HCT116 (cell line): ENCODE measurements around the gene EGFL7. TPM values are rescaled to one million over a fixed set of nuclear protein-coding genes. Genes with fewer than 3 reads are reported as not detected.

Source experiments
- ATAC-seq: fragments of 200-7000 bp; cut with Tn5 transposase; 2 replicates; pipeline ENCODE4 v1.9.1; 2020; ENCODE audit warnings: mild to moderate bottlenecking, moderate library complexity
- BruUV-seq: library from RNA; stranded (reverse); fragments of 400-500 nt; replicated peaks from 2 replicates; lab custom pipeline; 2021; lab: Mats Ljungman, UMichigan
- CTCF ChIA-PET: fragments of 300-600 bp; sonication (Branson Sonifier 250); formaldehyde crosslinking; loops from one replicate; lab custom pipeline; 2021; ENCODE audit warnings: antibody characterized with exemption; lab: Charles Lee
- POLR2A ChIA-PET: fragments of 300-600, 350-600 bp; sonication (Branson Sonifier 250); formaldehyde crosslinking; loops from one replicate; lab custom pipeline; 2021; ENCODE audit warnings: antibody characterized with exemption; lab: Charles Lee
- RAD21 ChIA-PET, 2 experiments: fragments of 300-600 bp; sonication (Branson Sonifier 250); formaldehyde crosslinking; loops; one replicate each; lab custom pipeline; 2023; ENCODE audit warnings: low total read pairs in 2 of 2; ENCODE audit not compliant: uncharacterized antibody in 2 of 2, unreplicated experiment in 2 of 2, low non-redundant PET in 1 of 2; lab: Charles Lee
- DNase-seq: peaks from one replicate; pipeline ENCODE4 v3.0.0-alpha.2; 2010; ENCODE audit warnings: low read depth, low spot score
- H2AFZ ChIP-seq: fragments of 200-600 bp; shearing (Covaris generic), sonication (generic); 2 replicates; pipeline ENCODE4 v1.6.1; 2017; ENCODE audit warnings: low read depth, mixed run types, mixed read lengths, antibody characterized with exemption, low read length; ENCODE audit not compliant: poor library complexity, severe bottlenecking
- H3K27ac ChIP-seq: 2 replicates; pipeline ENCODE4 v1.5.1; 2012; ENCODE audit warnings: low read depth, low read length
- H3K27me3 ChIP-seq: fragments of 200-600 bp; sonication (generic); 2 replicates; pipeline ENCODE4 v1.6.1; 2016; ENCODE audit warnings: mixed run types, low read length, mixed read lengths; ENCODE audit not compliant: insufficient read depth
- H3K36me3 ChIP-seq, 2 experiments: fragments of 200-500 bp in 1 of 2; fragments of 200-600 bp in 1 of 2; sonication (Bioruptor generic) in 1 of 2; sonication (generic) in 1 of 2; 2 replicates each; pipeline versions ENCODE4 v1.5.1 to v1.6.1; 2014 to 2016; ENCODE audit warnings: low read length in 2 of 2, inconsistent platforms in 1 of 2, mixed read lengths in 1 of 2, mixed run types in 1 of 2; ENCODE audit not compliant: insufficient read depth in 2 of 2, control insufficient read depth in 1 of 2
- H3K4me1 ChIP-seq, 2 experiments: fragments of 200-600 bp in 1 of 2; sonication (generic) in 1 of 2; 2 replicates each; pipeline versions ENCODE4 v1.5.1 to v1.6.1; 2012 to 2017; ENCODE audit warnings: low read length in 2 of 2, inconsistent platforms in 1 of 2, mild to moderate bottlenecking in 1 of 2, mixed read lengths in 1 of 2, mixed run types in 1 of 2, moderate library complexity in 1 of 2; ENCODE audit not compliant: insufficient read depth in 2 of 2, control insufficient read depth in 1 of 2
- H3K4me2 ChIP-seq: fragments of 200-600 bp; sonication (generic); 2 replicates; pipeline ENCODE4 v1.6.1; 2017; ENCODE audit warnings: mixed run types, low read length, mixed read lengths
- H3K4me3 ChIP-seq, 2 experiments: fragments of 200-600 bp in 1 of 2; sonication (generic) in 1 of 2; replicated peaks in 1 of 2; 2 replicates each; pipeline ENCODE4 v1.5.1; 2011 to 2016; ENCODE audit warnings: low read length in 2 of 2, control low read depth in 1 of 2, low read depth in 1 of 2, mild to moderate bottlenecking in 1 of 2, mixed read lengths in 1 of 2, mixed run types in 1 of 2
- H3K79me2 ChIP-seq: fragments of 200-600 bp; sonication (generic); 2 replicates; pipeline ENCODE4 v1.6.1; 2017; ENCODE audit warnings: mild to moderate bottlenecking, mixed run types, low read length, moderate library complexity, mixed read lengths; ENCODE audit not compliant: insufficient read depth
- H3K9ac ChIP-seq: fragments of 200-600 bp; sonication (generic); 2 replicates; pipeline ENCODE4 v1.6.1; 2016; ENCODE audit warnings: low read length, mixed read lengths
- H3K9me2 ChIP-seq: fragments of 200-600 bp; sonication (generic), shearing (Covaris generic); 2 replicates; pipeline ENCODE4 v1.6.1; 2017; ENCODE audit warnings: mixed run types, mild to moderate bottlenecking, moderate library complexity; ENCODE audit not compliant: insufficient read depth
- H3K9me3 ChIP-seq, 2 experiments: fragments of 200-500 bp in 1 of 2; fragments of 200-600 bp in 1 of 2; sonication (Bioruptor generic) in 1 of 2; sonication (generic) in 1 of 2; 2 replicates each; pipeline ENCODE4 v1.6.1; 2014 to 2017; ENCODE audit warnings: low read length in 2 of 2, mixed read lengths in 2 of 2, inconsistent platforms in 1 of 2, low read depth in 1 of 2, mild to moderate bottlenecking in 1 of 2, mixed run types in 1 of 2, moderate library complexity in 1 of 2; ENCODE audit not compliant: control insufficient read depth in 1 of 2, insufficient read depth in 1 of 2
- H4K20me1 ChIP-seq: fragments of 200-600 bp; sonication (generic), shearing (Covaris generic); 2 replicates; pipeline ENCODE4 v1.6.1; 2017; ENCODE audit warnings: mixed run types, mild to moderate bottlenecking, moderate library complexity; ENCODE audit not compliant: insufficient read depth
- CBX3 ChIP-seq: IDR thresholded peaks from 2 replicates; pipeline ENCODE4 v1.6.1; 2012; ENCODE audit warnings: low read depth
- EGR1 ChIP-seq: IDR thresholded peaks from 2 replicates; pipeline ENCODE4 v1.6.1; 2012; ENCODE audit warnings: low read depth
- JUND ChIP-seq: IDR thresholded peaks from 2 replicates; pipeline ENCODE4 v1.6.1; 2012
- POLR2AphosphoS5 ChIP-seq: IDR thresholded peaks from 2 replicates; pipeline ENCODE4 v1.6.1; 2011; ENCODE audit warnings: mild to moderate bottlenecking, low read depth, low read length, moderate library complexity
- SIN3A ChIP-seq: IDR thresholded peaks from 2 replicates; pipeline ENCODE4 v1.6.1; 2012; ENCODE audit warnings: low read depth
- TCF7L2 ChIP-seq: IDR thresholded peaks from 2 replicates; pipeline ENCODE4 v1.7.0; 2011; ENCODE audit warnings: borderline replicate concordance, inconsistent platforms; ENCODE audit not compliant: insufficient read depth, insufficient read length; ENCODE audit errors: extremely low read depth
- intact Hi-C: fragments of 100-400 bp; cut with micrococcal nuclease; formaldehyde crosslinking; loops from 2 replicates; pipeline ENCODE4 v1.10.0; 2022
- total RNA-seq: library from RNA; stranded (reverse); gene quantifications from one replicate; pipeline ENCODE4 v1.2.1, GENCODE V29; 2021; ENCODE audit not compliant: unreplicated experiment
- TF ChIP-seq, protein P1 (sequence below), 3 experiments: fragments of 200-600 bp in 1 of 3; sonication (generic) in 1 of 3; IDR thresholded peaks in 2 of 3; conservative IDR thresholded peaks in 1 of 3; 2 replicates each; pipeline ENCODE4 v1.5.1; 2012 to 2017; ENCODE audit warnings: low read depth in 2 of 3, low read length in 2 of 3, antibody characterized with exemption in 1 of 3, borderline replicate concordance in 1 of 3, control low read depth in 1 of 3, mild to moderate bottlenecking in 1 of 3, mixed read lengths in 1 of 3, mixed run types in 1 of 3, moderate library complexity in 1 of 3; ENCODE audit not compliant: insufficient read depth in 1 of 3
- TF ChIP-seq, protein P2 (sequence below): IDR thresholded peaks from 2 replicates; pipeline ENCODE4 v1.6.1; 2012; ENCODE audit warnings: low read depth

Gene EGFL7
- total RNA-seq, 1 experiment from 2014 or later: 82.0 TPM

DNA sequence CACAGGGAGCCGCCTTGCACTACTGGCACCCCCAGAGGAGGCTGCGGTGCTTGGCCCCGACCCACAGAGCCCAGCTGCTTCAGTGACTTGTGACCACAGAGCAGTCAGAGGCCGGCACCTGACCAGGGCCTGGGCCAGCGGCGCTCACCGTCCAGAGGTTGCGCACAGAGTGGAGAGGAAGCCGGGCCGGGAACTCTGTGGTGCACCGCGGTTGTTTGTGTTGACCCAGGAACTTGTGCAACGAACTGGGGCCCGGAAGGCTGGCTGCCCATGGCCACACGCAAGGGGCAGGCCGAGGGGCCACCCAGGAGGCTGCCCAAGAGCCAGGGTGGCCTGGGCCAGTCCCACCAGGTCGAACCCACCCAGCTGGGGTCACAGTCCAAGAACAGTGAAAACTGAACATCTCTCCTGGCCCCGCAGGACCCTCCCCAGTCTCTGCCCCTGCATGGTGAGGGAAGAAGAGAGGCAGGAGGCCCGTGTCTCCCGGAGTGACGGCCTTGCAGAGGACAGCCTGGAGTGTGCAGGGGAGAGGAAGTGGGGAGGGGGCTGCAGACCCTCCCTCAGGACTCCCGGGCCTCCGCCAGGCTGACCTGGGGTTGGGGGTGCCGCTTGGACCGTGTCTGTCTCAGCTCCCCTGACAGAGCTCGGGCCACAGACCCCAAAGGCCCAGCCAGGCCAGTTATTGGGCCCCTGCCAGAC, 42.8 kb upstream of the EGFL7 start:
- DNase-seq: no peak
- H3K27ac ChIP-seq: no peak overlapping the region
- POLR2A ChIA-PET: no interaction called here
- CTCF ChIA-PET: no interaction called here
- BruUV-seq: no TSS peak
- TF ChIP-seq JUND (no peak), CBX3 (no peak), SIN3A (no peak), TCF7L2 (no peak), EGR1 (no peak), POLR2AphosphoS5 (no peak)
- TF ChIP-seq, protein P1, sequence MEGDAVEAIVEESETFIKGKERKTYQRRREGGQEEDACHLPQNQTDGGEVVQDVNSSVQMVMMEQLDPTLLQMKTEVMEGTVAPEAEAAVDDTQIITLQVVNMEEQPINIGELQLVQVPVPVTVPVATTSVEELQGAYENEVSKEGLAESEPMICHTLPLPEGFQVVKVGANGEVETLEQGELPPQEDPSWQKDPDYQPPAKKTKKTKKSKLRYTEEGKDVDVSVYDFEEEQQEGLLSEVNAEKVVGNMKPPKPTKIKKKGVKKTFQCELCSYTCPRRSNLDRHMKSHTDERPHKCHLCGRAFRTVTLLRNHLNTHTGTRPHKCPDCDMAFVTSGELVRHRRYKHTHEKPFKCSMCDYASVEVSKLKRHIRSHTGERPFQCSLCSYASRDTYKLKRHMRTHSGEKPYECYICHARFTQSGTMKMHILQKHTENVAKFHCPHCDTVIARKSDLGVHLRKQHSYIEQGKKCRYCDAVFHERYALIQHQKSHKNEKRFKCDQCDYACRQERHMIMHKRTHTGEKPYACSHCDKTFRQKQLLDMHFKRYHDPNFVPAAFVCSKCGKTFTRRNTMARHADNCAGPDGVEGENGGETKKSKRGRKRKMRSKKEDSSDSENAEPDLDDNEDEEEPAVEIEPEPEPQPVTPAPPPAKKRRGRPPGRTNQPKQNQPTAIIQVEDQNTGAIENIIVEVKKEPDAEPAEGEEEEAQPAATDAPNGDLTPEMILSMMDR (IDR thresholded peaks at IDR 0.05 in 2 of 3, conservative IDR thresholded peaks at IDR 0.05 in 1 of 3; ENCODE audit: borderline replicate concordance in 1 of 3, insufficient read depth in 1 of 3, low read depth in 2 of 3, low read length in 2 of 3): no peak
- TF ChIP-seq, protein P2, sequence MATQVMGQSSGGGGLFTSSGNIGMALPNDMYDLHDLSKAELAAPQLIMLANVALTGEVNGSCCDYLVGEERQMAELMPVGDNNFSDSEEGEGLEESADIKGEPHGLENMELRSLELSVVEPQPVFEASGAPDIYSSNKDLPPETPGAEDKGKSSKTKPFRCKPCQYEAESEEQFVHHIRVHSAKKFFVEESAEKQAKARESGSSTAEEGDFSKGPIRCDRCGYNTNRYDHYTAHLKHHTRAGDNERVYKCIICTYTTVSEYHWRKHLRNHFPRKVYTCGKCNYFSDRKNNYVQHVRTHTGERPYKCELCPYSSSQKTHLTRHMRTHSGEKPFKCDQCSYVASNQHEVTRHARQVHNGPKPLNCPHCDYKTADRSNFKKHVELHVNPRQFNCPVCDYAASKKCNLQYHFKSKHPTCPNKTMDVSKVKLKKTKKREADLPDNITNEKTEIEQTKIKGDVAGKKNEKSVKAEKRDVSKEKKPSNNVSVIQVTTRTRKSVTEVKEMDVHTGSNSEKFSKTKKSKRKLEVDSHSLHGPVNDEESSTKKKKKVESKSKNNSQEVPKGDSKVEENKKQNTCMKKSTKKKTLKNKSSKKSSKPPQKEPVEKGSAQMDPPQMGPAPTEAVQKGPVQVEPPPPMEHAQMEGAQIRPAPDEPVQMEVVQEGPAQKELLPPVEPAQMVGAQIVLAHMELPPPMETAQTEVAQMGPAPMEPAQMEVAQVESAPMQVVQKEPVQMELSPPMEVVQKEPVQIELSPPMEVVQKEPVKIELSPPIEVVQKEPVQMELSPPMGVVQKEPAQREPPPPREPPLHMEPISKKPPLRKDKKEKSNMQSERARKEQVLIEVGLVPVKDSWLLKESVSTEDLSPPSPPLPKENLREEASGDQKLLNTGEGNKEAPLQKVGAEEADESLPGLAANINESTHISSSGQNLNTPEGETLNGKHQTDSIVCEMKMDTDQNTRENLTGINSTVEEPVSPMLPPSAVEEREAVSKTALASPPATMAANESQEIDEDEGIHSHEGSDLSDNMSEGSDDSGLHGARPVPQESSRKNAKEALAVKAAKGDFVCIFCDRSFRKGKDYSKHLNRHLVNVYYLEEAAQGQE: no peak
- TF ChIP-seq, all 23 proteins: peak for 0
- H2AFZ ChIP-seq: no peak overlapping the region
- H3K4me1 ChIP-seq: peaks cover 0 to 9% of the 10 kb centered on the region in 2 experiments; a peak in 3 of 4 replicates
- no peaks in the 10 kb centered on the region for H3K9me2 ChIP-seq
- no peaks in the 10 kb centered on the region for H4K20me1 ChIP-seq
- H3K4me2 ChIP-seq: no peak overlapping the region
- no peaks in the 10 kb centered on the region for H3K36me3 ChIP-seq
- no peak for ATAC-seq
- no peaks in the 10 kb centered on the region for H3K27me3 ChIP-seq
- no peak overlapping the region for H3K4me3 ChIP-seq
- no peaks in the 10 kb centered on the region for H3K79me2 ChIP-seq
- RAD21 ChIA-PET: no interaction called here
- no peaks in the 10 kb centered on the region for H3K9me3 ChIP-seq
- no peak overlapping the region for H3K9ac ChIP-seq
- intact Hi-C loops: no loop called here
